Erythroblast (primary cell): ENCODE results near the gene CHIA.
"Not testable (repeated sequence)": the region's sequence is repeated elsewhere in the genome, so short reads cannot be mapped to it uniquely, and the experiment has no call there.

ENCODE experiments used
- DNase-seq, 2 experiments: peaks; one replicate each; lab custom pipeline; 2025; lab: John Stamatoyannopoulos, UW
- GATA1 ChIP-seq: IDR thresholded peaks from 2 replicates; pipeline ENCODE4 v1.6.1; 2011; ENCODE audit warnings: low read depth, mild to moderate bottlenecking, control low read depth, low read length, moderate library complexity
- POLR2A ChIP-seq: IDR thresholded peaks from 2 replicates; pipeline ENCODE4 v1.6.1; 2011; ENCODE audit warnings: mild to moderate bottlenecking, low read length

Gene CHIA

DNA sequence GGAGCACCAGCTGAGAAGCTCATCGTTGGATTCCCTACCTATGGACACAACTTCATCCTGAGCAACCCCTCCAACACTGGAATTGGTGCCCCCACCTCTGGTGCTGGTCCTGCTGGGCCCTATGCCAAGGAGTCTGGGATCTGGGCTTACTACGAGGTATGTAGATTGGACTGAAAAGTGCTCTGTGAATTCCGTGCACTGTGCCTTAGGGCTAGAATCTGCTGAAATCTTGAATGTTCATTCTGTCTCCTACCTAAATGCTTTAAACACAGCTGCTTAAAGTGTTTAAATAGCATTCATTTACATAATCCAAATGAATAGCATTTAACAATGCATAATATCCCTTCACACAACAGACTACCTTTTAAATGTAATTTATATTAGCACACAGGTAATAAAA lies 27.9 kb downstream of the CHIA start:
- TF ChIP-seq POLR2A, result no peak
- no peak for DNase-seq

DNA sequence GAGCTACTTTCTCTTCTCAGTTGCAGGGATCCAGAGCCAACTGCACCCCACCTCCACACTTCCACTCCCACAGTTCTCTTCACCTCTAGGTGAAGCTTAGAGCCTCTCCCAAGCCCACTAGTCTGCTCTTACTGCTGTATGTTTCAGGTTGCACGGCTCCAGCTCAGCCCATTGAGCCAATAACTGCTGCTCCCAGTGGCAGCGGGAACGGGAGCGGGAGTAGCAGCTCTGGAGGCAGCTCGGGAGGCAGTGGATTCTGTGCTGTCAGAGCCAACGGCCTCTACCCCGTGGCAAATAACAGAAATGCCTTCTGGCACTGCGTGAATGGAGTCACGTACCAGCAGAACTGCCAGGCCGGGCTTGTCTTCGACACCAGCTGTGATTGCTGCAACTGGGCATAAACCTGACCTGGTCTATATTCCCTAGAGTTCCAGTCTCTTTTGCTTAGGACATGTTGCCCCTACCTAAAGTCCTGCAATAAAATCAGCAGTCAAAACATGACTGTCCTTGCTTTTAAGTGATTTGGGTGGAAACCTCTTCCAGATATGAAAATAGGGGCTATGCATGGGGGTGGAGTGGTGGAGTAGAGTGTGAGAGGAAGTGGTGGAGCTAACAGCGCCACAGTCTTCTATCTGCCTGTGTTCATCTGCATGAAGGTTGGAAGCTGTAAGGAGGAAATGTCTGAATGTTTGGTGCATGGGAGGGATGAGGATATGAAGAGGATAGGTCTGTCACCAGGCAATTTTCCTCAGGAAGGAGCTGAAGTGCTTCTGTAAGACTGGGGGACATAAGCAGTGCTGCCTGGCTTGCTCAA lies 29.6 kb downstream of the CHIA start:
- TF ChIP-seq POLR2A (no peak), GATA1 (no peak)
- no peak for DNase-seq

DNA sequence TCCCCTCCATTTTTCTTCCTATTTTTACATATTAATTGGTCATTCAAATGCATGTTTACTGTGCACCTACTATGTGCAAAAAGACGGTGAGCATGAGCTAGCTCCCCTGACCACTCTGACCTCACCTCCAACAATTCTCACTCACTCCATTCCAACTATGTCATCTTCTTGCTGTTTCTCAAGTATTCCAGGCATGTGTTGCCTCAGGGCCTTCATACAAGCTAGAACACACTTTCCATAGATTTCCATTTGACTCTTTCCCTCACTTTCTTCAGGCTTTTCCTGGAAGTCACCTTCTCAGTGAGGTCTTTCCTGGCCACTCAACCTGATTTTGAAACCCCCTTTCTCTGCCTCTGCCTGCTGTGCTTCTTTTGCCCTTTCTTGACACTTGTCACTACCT lies 32.6 kb downstream of the CHIA start:
- no peak for DNase-seq
- TF ChIP-seq POLR2A, result no peak

DNA sequence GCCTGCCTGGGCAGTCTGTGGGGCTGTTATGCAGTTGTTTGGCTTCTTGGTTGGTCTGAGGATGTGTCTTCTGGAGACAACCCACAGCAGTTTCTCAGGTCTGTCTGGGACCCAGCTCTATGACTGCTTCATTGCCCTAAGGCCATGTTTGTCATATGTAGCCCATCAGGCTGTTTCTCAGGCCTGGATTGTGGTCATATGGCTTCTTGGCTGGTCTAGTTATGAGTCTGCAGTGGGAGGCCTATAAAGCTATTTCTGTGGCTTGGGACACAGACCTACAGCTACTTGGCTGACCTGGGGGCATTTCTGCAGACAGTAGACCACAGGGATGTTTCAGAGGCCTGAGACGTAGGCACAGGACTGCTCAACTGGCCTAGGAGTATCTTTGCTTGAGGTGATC lies 41.5 kb downstream of the CHIA start:
- no peak for DNase-seq
- TF ChIP-seq GATA1 (no peak), POLR2A (no peak)

DNA sequence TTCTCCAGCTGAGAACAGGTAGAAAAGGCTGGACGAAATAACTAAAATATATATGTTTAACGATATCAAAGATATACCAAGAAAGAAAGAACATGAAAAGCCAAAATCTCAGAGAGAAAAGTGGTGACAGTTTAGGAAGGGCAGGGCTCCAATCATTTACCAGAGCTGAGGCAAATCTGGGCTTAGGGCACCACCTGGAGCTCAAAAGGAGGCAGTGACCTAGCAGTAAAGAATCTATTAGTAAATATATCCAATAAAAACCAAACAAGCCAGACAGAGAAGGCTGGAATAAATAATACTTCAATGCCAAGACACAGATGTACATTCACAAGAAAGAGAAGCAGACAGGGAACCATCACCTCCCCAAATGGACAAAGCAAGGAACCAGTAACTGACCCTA lies 43.5 kb downstream of the CHIA start:
- TF ChIP-seq POLR2A, result no peak
- TF ChIP-seq GATA1, result no peak
- peak; percentile 7 to 26 for DNase-seq

DNA sequence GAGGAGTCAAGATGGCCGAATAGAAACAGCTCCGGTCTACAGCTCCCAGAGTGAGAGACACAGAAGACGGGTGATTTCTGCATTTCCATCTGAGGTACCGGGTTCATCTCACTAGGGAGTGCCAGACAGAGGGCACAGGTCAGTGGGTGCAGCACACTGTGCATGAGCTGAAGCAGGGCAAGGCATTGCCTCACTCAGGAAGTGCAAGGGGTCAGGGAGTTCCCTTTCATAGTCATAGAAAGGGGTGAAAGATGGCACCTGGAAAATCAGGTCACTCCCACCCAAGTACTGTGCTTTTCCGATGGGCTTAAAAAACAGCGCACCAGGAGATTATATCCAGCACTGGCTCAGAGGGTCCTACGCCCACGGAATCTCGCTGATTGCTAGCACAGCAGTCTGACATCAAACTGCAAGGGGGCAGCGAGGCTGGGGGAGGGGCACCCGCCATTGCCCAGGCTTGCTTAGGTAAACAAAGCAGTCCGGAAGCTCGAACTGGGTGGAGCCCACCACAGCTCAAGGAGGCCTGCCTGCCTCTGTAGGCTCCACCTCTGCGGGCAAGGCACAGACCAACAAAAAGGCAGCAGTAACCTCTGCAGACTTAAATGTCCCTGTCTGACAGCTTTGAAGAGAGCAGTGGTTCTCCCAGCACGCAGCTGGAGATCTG lies 44.7 kb downstream of the CHIA start:
- DNase-seq, result not testable (repeated sequence)

DNA sequence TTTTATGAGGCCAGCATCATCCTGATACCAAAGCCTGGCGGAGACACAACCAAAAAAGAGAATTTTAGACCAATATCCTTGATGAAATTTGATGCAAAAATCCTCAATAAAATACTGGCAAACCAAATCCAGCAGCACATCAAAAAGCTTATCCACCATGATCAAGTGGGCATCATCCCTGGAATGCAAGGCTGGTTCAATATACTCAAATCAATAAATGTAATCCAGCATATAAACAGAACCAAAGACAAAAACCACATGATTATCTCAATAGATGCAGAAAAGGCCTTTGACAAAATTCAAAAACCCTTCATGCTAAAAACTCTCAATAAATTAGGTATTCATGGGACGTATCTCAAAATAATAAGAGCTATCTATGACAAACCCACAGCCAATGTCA lies 48.2 kb downstream of the CHIA start:
- DNase-seq, result not testable (repeated sequence)

DNA sequence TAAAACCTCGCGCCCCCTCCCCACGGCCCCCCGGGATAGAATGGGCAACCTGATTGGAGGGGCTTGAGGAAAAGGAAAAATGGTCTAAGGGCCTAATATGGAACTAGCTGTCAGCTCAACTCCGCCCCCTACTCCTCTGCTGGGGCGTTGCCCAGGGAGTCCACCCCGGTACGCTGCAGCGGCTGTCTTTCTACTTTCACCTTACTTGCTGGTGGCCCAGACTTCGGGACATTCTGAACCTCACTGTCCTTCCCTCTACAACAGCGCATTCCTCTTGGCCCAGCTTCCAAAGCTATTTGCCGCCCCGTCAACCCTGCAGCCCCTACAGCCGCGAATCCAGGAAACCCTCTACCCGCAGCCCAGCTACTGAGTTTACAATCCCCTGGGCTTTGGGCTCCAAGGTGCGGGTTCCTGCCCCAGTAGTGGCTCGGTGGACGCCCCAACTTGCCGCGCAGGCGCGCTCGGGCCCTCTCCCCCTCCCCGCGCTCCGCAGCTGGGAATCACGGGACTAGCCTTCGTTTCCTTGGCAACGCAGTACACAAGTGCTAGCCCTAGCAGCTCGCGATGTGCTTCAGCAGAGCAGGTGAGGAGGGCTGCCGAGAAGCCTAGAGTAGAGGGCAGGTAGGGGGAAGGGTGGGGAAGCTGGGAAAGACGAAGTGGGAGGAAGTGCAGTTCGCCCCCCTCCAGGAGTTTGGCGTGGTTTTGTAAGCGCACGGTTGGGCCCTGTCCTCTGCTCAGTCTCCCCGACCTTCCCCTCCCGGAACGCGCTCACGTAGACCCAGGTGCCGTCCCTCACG lies 55.6 kb downstream of the CHIA start:
- DNase-seq, result peak; percentile 73 to 79
- TF ChIP-seq GATA1 (no peak), POLR2A (peak; percentile 60)

DNA sequence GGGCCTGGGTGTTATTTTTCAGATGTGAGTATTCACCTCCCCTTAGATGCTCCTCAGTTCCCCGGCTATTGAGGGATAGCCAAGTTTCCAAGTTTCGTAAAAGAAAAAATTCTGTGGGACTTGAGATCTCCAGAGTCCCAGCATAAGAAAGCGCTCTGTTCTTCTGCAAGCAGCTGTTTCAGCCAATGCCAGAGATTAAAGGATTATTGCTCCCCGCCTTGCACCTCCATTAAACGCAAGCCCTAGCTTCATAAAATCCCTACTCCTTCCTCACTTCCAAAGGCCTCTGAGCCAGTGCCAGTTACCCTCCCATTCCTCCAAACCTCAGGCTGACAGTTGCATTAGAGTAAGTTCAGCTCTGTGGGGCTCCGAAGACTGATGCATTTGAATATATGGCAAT lies 56.4 kb downstream of the CHIA start:
- no peak for DNase-seq
- no peak for TF ChIP-seq POLR2A
- no peak for TF ChIP-seq GATA1

DNA sequence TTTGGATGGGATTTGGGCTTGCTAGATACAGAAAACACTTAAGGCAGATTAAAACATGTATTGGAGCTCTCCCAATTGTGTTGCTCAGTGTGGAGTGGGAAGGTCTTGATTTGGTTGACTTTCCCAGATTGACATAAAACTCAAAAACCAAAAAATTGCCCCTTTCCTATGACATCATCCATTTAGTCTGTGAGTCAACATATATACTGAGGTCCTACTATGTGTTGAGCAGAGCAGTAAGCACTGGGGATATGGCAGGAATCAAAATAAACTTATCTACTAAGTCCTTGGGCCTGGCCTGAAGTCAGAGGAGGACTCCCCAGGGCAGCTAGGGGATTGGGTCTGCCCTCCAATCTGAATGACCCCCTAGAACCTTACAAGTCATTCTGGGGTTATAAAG lies 61.0 kb downstream of the CHIA start:
- no peak for DNase-seq
- TF ChIP-seq POLR2A (no peak), GATA1 (no peak)

DNA sequence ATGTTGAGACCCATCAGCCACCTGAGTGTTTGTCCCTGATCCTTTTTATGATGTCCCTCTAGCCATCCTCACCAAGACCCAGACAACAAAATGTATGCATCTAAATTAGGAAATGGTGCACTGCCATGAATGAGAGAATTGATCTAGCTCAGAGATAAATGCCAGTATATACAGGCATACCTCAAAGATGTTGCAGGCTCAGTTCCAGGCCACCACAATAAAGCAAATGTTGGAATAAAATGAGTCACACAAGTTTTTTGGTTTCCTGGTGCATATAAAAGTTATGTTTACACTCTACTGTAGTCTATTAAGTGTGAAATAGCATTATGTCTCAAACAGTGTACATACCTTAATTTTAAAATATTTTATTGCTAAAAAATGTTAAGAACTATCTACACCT lies 63.9 kb downstream of the CHIA start:
- no peak for DNase-seq
- TF ChIP-seq POLR2A, result no peak
- TF ChIP-seq GATA1, result no peak

DNA sequence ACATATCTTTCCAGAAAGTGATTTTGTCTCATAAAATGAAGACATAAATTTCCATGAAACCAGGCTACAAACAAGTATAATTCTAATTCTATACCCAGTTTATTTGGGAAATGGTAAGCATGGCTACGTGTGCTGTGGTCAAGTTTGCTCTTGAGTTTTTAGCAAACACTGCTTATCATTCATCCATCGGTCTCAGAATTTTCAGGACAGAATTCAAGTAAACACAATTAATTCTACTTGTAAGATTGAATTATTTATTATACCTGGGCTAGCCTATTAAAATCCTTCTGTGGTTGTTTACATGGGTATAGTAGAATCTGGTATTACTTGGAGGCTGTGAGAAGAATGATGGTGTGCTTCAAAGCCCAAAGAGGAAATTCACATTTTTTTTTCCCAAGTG lies 68.3 kb downstream of the CHIA start:
- TF ChIP-seq POLR2A, result no peak
- TF ChIP-seq GATA1, result no peak
- no peak for DNase-seq

DNA sequence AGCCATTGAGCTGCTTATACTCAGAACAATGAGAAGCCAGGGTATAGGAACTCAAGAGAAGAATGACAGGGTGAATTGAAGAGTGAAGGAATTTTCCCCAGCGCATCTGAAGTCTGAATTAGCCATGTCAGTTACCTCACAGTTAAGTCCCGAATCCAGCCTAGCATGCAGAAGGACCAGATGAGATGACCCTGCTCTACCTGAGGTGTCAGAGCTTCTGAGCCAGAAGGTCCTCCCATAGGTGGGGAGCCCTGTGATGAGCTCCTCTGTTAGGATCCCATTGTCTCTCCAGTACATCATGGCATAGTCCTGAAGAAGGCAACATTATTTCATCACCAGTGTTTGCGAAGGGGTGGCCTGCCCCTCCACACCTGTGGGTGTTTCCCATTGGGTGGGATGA lies 68.7 kb downstream of the CHIA start:
- no peak for DNase-seq
- TF ChIP-seq POLR2A (no peak), GATA1 (no peak)

DNA sequence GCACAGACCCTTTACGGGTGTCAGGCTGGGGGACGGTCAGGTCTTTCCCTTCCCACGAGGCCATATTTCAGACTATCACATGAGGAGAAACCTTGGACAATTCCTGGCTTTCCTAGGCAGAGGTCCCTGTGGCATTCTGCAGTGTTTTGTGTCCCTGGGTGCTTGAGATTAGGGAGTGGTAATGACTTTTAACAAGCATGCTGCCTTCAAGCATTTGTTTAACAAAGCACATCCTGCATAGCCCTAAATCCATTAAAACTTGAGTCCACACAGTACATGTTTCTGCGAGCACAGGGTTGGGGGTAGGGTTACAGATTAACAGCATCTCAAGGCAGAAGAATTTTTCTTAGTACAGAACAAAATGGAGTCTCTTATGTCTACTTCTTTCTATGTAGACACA lies 69.6 kb downstream of the CHIA start:
- DNase-seq, result not testable (repeated sequence)
